ENCODE measurements around the gene BRD3OS.

The BRD3OS gene

DNA sequence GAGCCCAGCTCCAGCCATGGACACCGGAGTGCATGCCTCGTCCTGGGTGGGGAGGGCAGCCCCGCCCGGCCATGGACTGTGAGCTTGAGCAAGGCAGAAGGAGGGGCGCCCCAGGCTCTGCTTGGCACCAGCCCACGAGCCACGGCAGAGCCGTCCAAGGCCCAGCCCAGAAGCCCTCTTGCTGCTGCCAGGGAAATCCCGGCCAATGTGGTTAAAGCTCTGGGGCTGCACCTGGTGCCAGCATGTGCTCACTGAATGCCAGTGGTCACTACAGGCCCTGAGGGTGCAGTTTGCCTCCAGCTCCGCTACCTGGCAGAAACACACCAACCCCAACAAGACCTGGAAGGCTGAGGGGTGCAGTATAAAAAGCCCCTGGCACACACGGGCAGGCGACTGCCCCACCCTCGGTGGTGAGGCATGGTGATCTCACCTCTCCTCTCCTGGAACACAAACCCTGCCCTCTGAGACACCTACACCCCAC lies 30.7 kb downstream of the BRD3OS start:
- H3K27ac ChIP-seq, result no peak overlapping the region
- TF ChIP-seq, protein P1, sequence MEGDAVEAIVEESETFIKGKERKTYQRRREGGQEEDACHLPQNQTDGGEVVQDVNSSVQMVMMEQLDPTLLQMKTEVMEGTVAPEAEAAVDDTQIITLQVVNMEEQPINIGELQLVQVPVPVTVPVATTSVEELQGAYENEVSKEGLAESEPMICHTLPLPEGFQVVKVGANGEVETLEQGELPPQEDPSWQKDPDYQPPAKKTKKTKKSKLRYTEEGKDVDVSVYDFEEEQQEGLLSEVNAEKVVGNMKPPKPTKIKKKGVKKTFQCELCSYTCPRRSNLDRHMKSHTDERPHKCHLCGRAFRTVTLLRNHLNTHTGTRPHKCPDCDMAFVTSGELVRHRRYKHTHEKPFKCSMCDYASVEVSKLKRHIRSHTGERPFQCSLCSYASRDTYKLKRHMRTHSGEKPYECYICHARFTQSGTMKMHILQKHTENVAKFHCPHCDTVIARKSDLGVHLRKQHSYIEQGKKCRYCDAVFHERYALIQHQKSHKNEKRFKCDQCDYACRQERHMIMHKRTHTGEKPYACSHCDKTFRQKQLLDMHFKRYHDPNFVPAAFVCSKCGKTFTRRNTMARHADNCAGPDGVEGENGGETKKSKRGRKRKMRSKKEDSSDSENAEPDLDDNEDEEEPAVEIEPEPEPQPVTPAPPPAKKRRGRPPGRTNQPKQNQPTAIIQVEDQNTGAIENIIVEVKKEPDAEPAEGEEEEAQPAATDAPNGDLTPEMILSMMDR (IDR thresholded peaks at IDR 0.05), result no peak
- TF ChIP-seq ZFX (IDR thresholded peaks at IDR 0.05; ENCODE audit: borderline replicate concordance), result no peak

DNA sequence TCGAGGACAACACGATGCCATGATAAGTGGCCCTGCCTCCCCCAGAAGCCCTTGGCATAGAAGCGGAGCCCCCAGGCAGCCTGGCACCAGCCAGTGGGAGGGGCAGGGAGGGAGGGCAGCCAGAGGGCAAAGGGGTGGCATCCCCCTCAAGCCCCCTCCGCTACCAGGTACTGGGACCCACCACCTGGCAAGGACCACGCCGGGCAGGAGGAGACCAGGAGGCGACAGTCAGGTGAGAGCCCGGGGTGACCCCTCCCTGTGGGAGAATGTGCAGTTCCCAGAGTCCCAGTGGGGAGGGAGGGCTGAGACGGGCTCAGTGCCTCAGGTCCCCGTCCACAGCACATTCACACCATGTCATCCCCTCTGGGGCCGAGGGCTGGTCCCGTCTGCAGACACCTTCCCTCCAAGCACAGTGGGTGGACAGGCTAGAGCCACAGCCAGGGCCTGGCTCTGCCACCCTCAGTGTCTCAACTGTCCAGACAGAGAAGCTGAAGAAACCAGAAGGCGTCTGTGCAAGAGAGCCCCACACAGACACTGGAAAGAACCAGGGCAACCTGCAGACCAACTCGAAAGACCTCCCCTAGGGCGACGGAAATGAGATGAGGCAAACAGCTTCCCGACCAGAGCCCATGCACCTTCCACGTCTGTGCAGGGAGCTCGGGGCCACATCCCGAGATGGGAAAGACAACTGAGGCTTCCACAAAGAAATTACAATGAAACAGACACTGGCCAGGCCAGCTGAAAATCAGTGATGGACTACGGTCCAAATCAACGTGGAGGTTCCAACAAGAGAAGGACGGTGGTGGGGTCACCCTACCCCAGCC lies 31.4 kb downstream of the BRD3OS start:
- TF ChIP-seq, protein P1 (IDR thresholded peaks at IDR 0.05), result no peak
- TF ChIP-seq ZFX (IDR thresholded peaks at IDR 0.05; ENCODE audit: borderline replicate concordance), result no peak
- no peak overlapping the region for H3K27ac ChIP-seq

DNA sequence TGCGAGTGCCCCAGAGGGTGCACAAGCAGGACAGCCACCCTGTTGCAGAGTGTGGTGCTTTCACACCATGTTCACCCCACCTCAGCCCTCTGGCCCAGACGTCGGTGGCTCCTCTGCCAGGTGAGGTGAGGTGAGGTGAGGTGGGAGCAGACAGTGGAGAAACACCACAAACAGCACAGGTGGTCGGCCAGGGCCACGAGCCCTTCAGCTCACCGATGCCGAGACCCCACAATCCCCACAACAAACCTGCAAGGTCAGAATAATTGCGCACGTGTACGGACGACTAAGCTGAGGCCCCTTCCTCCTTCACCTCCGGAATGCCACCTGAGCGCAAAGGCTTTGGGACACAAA lies 32.0 kb downstream of the BRD3OS start:
- no peak overlapping the region for H3K27ac ChIP-seq
- no peak for TF ChIP-seq ZFX (IDR thresholded peaks at IDR 0.05; ENCODE audit: borderline replicate concordance)
- TF ChIP-seq, protein P1 (IDR thresholded peaks at IDR 0.05), result no peak

DNA sequence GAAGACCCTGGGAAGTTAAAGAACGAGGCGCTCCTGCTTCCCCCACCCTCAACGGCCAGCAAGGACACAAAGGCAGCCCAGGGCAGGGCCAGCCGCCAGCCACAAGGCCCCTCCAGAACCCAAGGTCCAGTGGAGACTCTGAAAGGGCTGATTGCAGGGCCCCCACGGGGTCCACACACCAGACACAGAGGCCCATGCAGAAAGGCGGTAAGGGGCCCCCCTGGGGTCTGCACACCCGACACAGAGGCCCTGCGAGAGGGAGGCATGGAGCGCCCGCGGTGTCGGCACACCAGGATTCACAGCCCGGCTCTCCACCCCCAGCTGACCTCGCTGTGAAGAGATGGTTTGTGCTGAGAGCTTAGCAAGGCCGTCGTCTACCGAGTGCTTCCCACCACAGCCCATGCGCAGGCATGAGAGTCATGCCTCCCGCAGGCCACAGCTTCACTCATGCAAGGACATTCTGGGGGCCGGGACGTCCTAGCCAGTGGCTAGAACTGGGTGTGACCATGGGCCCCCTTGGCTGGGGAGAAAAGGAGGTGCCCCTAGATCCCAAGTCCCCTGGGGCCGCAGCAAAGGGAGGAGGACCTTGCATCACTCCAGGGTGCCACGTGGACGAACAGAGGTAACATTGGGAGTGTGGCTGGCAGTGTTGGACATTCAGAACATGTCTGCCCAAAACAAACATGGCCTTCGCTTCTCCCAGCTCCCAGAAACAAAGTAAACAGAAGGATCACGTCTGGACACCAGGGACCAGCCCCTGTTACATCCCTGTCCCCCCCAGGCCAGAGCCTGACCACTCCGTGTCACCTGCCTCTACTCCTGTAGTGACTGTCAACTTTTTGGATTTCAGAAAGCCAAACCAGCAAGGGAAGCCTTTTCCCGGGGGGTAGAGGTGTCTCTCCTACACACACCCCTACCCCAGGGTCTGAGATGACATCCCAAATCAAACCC lies 32.7 kb downstream of the BRD3OS start:
- TF ChIP-seq ZFX (IDR thresholded peaks at IDR 0.05; ENCODE audit: borderline replicate concordance), result no peak
- TF ChIP-seq, protein P1 (IDR thresholded peaks at IDR 0.05), result no peak
- H3K27ac ChIP-seq, result no peak overlapping the region

DNA sequence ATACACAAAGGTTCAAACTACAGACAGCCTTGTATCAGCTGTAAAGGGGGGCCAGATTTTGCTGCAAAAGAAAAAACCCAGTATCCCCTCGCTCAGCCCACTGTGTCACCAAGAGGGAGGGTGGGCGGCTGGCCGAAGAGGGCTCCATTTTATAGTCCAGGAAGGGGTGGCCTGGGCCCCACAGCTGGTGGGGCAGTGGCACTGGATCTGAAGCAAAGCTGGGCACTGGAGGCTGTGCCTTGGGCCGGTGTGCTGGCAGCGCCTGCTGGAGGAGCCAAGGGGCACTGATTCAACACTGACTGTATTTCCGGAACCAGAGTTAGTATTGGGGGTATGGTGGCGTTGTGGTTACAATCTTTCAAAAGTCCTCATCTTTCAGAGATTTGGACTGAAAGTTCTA lies 33.4 kb downstream of the BRD3OS start:
- no peak overlapping the region for H3K27ac ChIP-seq
- no peak for TF ChIP-seq ZFX (IDR thresholded peaks at IDR 0.05; ENCODE audit: borderline replicate concordance)
- TF ChIP-seq, protein P1 (IDR thresholded peaks at IDR 0.05), result no peak

DNA sequence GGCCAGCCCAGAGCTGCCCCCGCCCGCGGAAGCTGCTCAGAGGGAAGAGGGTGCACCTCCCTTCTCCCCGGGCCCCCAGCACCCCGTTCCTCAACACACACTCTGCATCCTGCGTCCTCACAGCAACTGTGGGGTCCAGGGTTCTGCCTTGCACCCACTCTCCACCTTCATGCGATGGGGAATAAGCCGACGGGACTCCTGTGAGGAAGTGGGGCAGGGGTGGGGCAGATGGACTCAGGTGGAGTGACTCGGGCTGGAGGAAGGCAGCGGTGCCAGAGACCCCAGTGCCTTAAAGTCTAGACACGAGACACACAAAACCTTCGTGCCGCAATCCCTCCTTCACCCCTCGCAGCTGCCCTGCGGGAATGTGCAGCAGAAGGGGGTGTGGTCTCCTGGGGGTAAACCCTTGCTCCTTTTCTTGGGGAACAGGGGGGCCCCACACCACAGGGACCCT lies 33.9 kb downstream of the BRD3OS start:
- H3K27ac ChIP-seq, result no peak overlapping the region
- TF ChIP-seq ZFX (IDR thresholded peaks at IDR 0.05; ENCODE audit: borderline replicate concordance), result no peak
- TF ChIP-seq, protein P1 (IDR thresholded peaks at IDR 0.05), result no peak

Data from 22Rv1 (cell line).